H1 (cell line): ENCODE data around the gene CACNA1B. TPM values are rescaled to one million over a fixed set of nuclear protein-coding genes. Genes with fewer than 3 reads are reported as not detected.

Experiments used
- CTCF ChIA-PET: fragments of 300-600 bp; sonication (Branson Sonifier 250); formaldehyde crosslinking; loops from one replicate; lab custom pipeline; 2021; ENCODE audit not compliant: partially characterized antibody; lab: Charles Lee
- POLR2A ChIA-PET: fragments of 300-600 bp; sonication (Branson Sonifier 250); formaldehyde crosslinking; loops from one replicate; lab custom pipeline; 2021; ENCODE audit warnings: inconsistent platforms; ENCODE audit not compliant: partially characterized antibody; lab: Charles Lee
- DNase-seq, 2 experiments: peaks; one replicate each; pipeline versions ENCODE4 v3.0.0 to v3.0.0-alpha.2; 2010 to 2022; ENCODE audit warnings: low spot score in 2 of 2, low read depth in 1 of 2, mixed read lengths in 1 of 2
- FAIRE-seq: peaks from 2 replicates; lab custom pipeline; 2011; peaks lifted over from hg19 to GRCh38; lab: Jason Lieb, UNC
- H2AFZ ChIP-seq: 2 replicates; pipeline ENCODE4 v1.8.1; 2012; ENCODE audit warnings: low read length, inconsistent platforms
- H2AK5ac ChIP-seq: 2 replicates; pipeline ENCODE4 v1.6.1; 2013; ENCODE audit warnings: low read depth, low read length
- H2BK120ac ChIP-seq: replicated peaks from 2 replicates; pipeline ENCODE3; 2013; ENCODE audit warnings: low read depth, low read length, inconsistent platforms
- H2BK12ac ChIP-seq: 2 replicates; pipeline ENCODE4 v1.6.1; 2013; ENCODE audit warnings: low read depth, low read length
- H2BK15ac ChIP-seq: 2 replicates; pipeline ENCODE4 v1.6.1; 2013; ENCODE audit warnings: low read length
- H2BK20ac ChIP-seq: 2 replicates; pipeline ENCODE4 v1.6.1; 2013; ENCODE audit warnings: low read length
- H2BK5ac ChIP-seq: 2 replicates; pipeline ENCODE4 v1.6.1; 2013; ENCODE audit warnings: low read depth, low read length
- H3K14ac ChIP-seq: 2 replicates; pipeline ENCODE4 v1.6.1; 2013; ENCODE audit warnings: inconsistent platforms; ENCODE audit not compliant: insufficient read length
- H3K18ac ChIP-seq: 2 replicates; pipeline ENCODE4 v1.6.1; 2013; ENCODE audit warnings: low read length; ENCODE audit errors: extremely low read depth
- H3K23ac ChIP-seq: 2 replicates; pipeline ENCODE4 v1.6.1; 2013; ENCODE audit warnings: inconsistent platforms; ENCODE audit not compliant: insufficient read length
- H3K23me2 ChIP-seq: 2 replicates; pipeline ENCODE4 v1.6.1; 2013; ENCODE audit warnings: low read depth, low read length
- H3K27ac ChIP-seq: 2 replicates; pipeline ENCODE4 v1.6.1; 2011; ENCODE audit warnings: low read depth, low read length, inconsistent platforms
- H3K27me3 ChIP-seq, 4 experiments: replicated peaks in 1 of 4; 1 replicate in 1 of 4; 2 replicates in 3 of 4; pipeline versions ENCODE4 v1.6.1 to v1.8.1; 2011 to 2013; ENCODE audit warnings: low read length in 3 of 4, mild to moderate bottlenecking in 3 of 4, inconsistent platforms in 2 of 4, mixed read lengths in 2 of 4, moderate library complexity in 1 of 4; ENCODE audit not compliant: control insufficient read depth in 3 of 4, insufficient read depth in 3 of 4; ENCODE audit errors: extremely low read depth in 1 of 4
- H3K36me3 ChIP-seq, 4 experiments: 2 replicates each; pipeline versions ENCODE4 v1.6.1 to v1.8.1; 2011 to 2013; ENCODE audit warnings: mild to moderate bottlenecking in 4 of 4, low read length in 3 of 4, moderate library complexity in 2 of 4, control low read depth in 1 of 4, inconsistent platforms in 1 of 4; ENCODE audit not compliant: insufficient read depth in 4 of 4, control insufficient read depth in 2 of 4
- H3K4ac ChIP-seq: replicated peaks from 2 replicates; pipeline ENCODE3; 2013; ENCODE audit warnings: low read length, low read depth, mixed read lengths, inconsistent platforms; ENCODE audit not compliant: insufficient read length
- H3K4me1 ChIP-seq, 4 experiments: replicated peaks in 1 of 4; 1 replicate in 1 of 4; 2 replicates in 3 of 4; pipeline versions ENCODE4 v1.6.1 to v1.8.1; 2011 to 2013; ENCODE audit warnings: low read length in 3 of 4, inconsistent platforms in 2 of 4, mixed read lengths in 1 of 4; ENCODE audit not compliant: insufficient read depth in 4 of 4, control insufficient read depth in 3 of 4
- H3K4me2 ChIP-seq, 2 experiments: 2 replicates each; pipeline versions ENCODE4 v1.6.1 to v1.8.1; 2011 to 2013; ENCODE audit warnings: low read depth in 2 of 2, low read length in 2 of 2, control low read depth in 1 of 2, inconsistent platforms in 1 of 2, mild to moderate bottlenecking in 1 of 2; ENCODE audit not compliant: insufficient read depth in 1 of 2
- H3K4me3 ChIP-seq, 4 experiments: fragments of 200-600, 300-600 bp in 1 of 4; sonication (generic), shearing (Covaris generic), sonication (Bioruptor Twin) in 1 of 4; 2 replicates each; pipeline versions ENCODE4 v1.5.1 to v1.8.1; 2011 to 2016; ENCODE audit warnings: low read length in 4 of 4, low read depth in 3 of 4, control low read depth in 2 of 4, inconsistent platforms in 2 of 4, mild to moderate bottlenecking in 2 of 4, mixed read lengths in 1 of 4, moderate library complexity in 1 of 4; ENCODE audit not compliant: insufficient read depth in 2 of 4; ENCODE audit errors: extremely low read depth in 1 of 4
- H3K56ac ChIP-seq: replicated peaks from 2 replicates; pipeline ENCODE3; 2013; ENCODE audit warnings: low read depth, mild to moderate bottlenecking, mixed read lengths, low read length, inconsistent platforms; ENCODE audit not compliant: insufficient read length
- H3K79me1 ChIP-seq: 2 replicates; pipeline ENCODE4 v1.6.1; 2013; ENCODE audit warnings: low read depth, low read length, control low read depth
- H3K79me2 ChIP-seq, 2 experiments: 2 replicates each; pipeline versions ENCODE4 v1.6.1 to v1.8.1; 2012 to 2013; ENCODE audit warnings: low read length in 2 of 2, mild to moderate bottlenecking in 2 of 2, inconsistent platforms in 1 of 2; ENCODE audit not compliant: insufficient read depth in 2 of 2, control insufficient read depth in 1 of 2
- H3K9ac ChIP-seq, 4 experiments: replicated peaks in 1 of 4; 1 replicate in 1 of 4; 2 replicates in 3 of 4; pipeline versions ENCODE4 v1.6.1 to v1.8.1; 2011 to 2013; ENCODE audit warnings: low read depth in 3 of 4, low read length in 3 of 4, control low read depth in 2 of 4, mild to moderate bottlenecking in 2 of 4, moderate library complexity in 2 of 4, inconsistent platforms in 1 of 4; ENCODE audit errors: extremely low read depth in 1 of 4
- H3K9me3 ChIP-seq, 2 experiments: 2 replicates each; pipeline versions ENCODE4 v1.6.1 to v1.8.1; 2012 to 2013; ENCODE audit warnings: mild to moderate bottlenecking in 2 of 2, moderate library complexity in 2 of 2, control low read depth in 1 of 2, inconsistent platforms in 1 of 2, low read depth in 1 of 2, low read length in 1 of 2, mixed read lengths in 1 of 2; ENCODE audit not compliant: insufficient read depth in 2 of 2
- H4K20me1 ChIP-seq, 2 experiments: replicated peaks in 1 of 2; 2 replicates each; pipeline versions ENCODE3 to v1.8.1; 2011 to 2013; ENCODE audit warnings: inconsistent platforms in 2 of 2, low read length in 2 of 2, mild to moderate bottlenecking in 1 of 2; ENCODE audit not compliant: insufficient read depth in 2 of 2, control insufficient read depth in 1 of 2
- H4K5ac ChIP-seq: 2 replicates; pipeline ENCODE4 v1.6.1; 2013; ENCODE audit warnings: low read length, low read depth, mixed read lengths, inconsistent platforms; ENCODE audit not compliant: insufficient read length
- H4K8ac ChIP-seq: 2 replicates; pipeline ENCODE4 v1.8.0; 2013; ENCODE audit warnings: mild to moderate bottlenecking, moderate library complexity, low read length, inconsistent platforms; ENCODE audit not compliant: insufficient read depth; ENCODE audit errors: extremely low read depth
- H4K91ac ChIP-seq: replicated peaks from 2 replicates; pipeline ENCODE3; 2013; ENCODE audit warnings: low read length, mixed read lengths, inconsistent platforms; ENCODE audit not compliant: insufficient read length
- ASH2L ChIP-seq: fragments of 200-600, 300-600 bp; sonication (generic); IDR thresholded peaks from one replicate; pipeline ENCODE4 v1.7.1; 2017; ENCODE audit warnings: low read length
- CBX8 ChIP-seq: fragments of 300-800, 300-1000 bp; sonication (generic); IDR thresholded peaks from 2 replicates; pipeline ENCODE4 v1.7.1; 2016; ENCODE audit warnings: low read depth, low read length, borderline replicate concordance
- CHD1 ChIP-seq: IDR thresholded peaks from 2 replicates; pipeline ENCODE4 v1.6.1; 2012; ENCODE audit warnings: low read depth, low read length, improper control_type of control experiment
- CHD2 ChIP-seq: IDR thresholded peaks from 2 replicates; pipeline ENCODE4 v1.6.1; 2012; ENCODE audit warnings: low read length, improper control_type of control experiment
- CTBP2 ChIP-seq: IDR thresholded peaks from 2 replicates; pipeline ENCODE4 v1.7.0; 2011; ENCODE audit warnings: borderline replicate concordance, mild to moderate bottlenecking, moderate library complexity, mixed read lengths, low read length; ENCODE audit not compliant: insufficient read depth, insufficient read length
- GABPA ChIP-seq: IDR thresholded peaks from 2 replicates; pipeline ENCODE4 v1.6.1; 2011; ENCODE audit warnings: mild to moderate bottlenecking, low read length, moderate library complexity, borderline replicate concordance; ENCODE audit not compliant: insufficient read depth
- RXRA ChIP-seq: IDR thresholded peaks from 2 replicates; pipeline ENCODE4 v1.6.1; 2011; ENCODE audit warnings: low read depth, mild to moderate bottlenecking, low read length, moderate library complexity; ENCODE audit not compliant: insufficient read depth
- SIN3A ChIP-seq, 2 experiments: IDR thresholded peaks in 1 of 2; conservative IDR thresholded peaks in 1 of 2; 2 replicates each; pipeline ENCODE4 v1.6.1; 2011 to 2012; ENCODE audit warnings: low read length in 2 of 2, improper control_type of control experiment in 1 of 2, low read depth in 1 of 2, mild to moderate bottlenecking in 1 of 2
- SIX5 ChIP-seq: IDR thresholded peaks from 2 replicates; pipeline ENCODE4 v1.6.1; 2011; ENCODE audit warnings: mild to moderate bottlenecking, low read depth, low read length
- SP4 ChIP-seq: IDR thresholded peaks from 2 replicates; pipeline ENCODE4 v1.6.1; 2012; ENCODE audit warnings: low read length, inconsistent platforms
- SRF ChIP-seq: IDR thresholded peaks from 2 replicates; pipeline ENCODE4 v1.6.1; 2011; ENCODE audit warnings: mild to moderate bottlenecking, low read depth, low read length, moderate library complexity
- SUZ12 ChIP-seq: fragments of 200-600 bp; sonication (generic); IDR thresholded peaks from 2 replicates; pipeline ENCODE4 v1.6.1; 2012; ENCODE audit warnings: mild to moderate bottlenecking, inconsistent platforms, low read length, moderate library complexity, mixed read lengths
- ZNF274 ChIP-seq: IDR thresholded peaks from 2 replicates; pipeline ENCODE4 v1.7.0; 2012; ENCODE audit warnings: low read length, borderline replicate concordance; ENCODE audit errors: extremely low read depth
- WGBS, 2 experiments: shearing (Covaris generic) in 1 of 2; methylation state at CpG; one replicate each; pipeline versions ENCODE4 v1.1.6 to v1.1.7; 2013 to 2015; ENCODE audit warnings: low lambda C conversion rate in 2 of 2, mixed read lengths in 2 of 2, inconsistent platforms in 1 of 2, low coverage in 1 of 2, missing lambda C conversion rate in 1 of 2; ENCODE audit not compliant: insufficient replicate concordance in 2 of 2, insufficient coverage in 1 of 2, insufficient read length in 1 of 2; ENCODE audit errors: extremely low coverage in 1 of 2, missing lambda C conversion rate in 1 of 2; 5-methylcytosine and 5-hydroxymethylcytosine counted together
- polyA plus RNA-seq, 7 experiments: library from polyadenylated mRNA; depleted of rRNA in 3 of 7; stranded (reverse) in 5 of 7; unstranded in 2 of 7; fragments of >200 nt in 5 of 7; fragments of 200-250 nt in 2 of 7; gene quantifications; 1 replicate in 5 of 7; 2 replicates in 1 of 7; 4 replicates in 1 of 7; pipeline versions ENCODE4 v1.2.1 to v1.2.3, GENCODE V29; 2011 to 2013; ENCODE audit warnings: missing spikeins in 2 of 7, mixed read lengths in 2 of 7
- total RNA-seq: library from RNA; stranded (reverse); fragmentation: NEBNext Ultra II Directional; extraction: Animal tissue kit (Norgen Biotek cat#: 25700); gene quantifications from 2 replicates; pipeline ENCODE4 v1.2.1, GENCODE V29; 2021
- TF ChIP-seq, protein P1 (sequence below): IDR thresholded peaks from 2 replicates; pipeline ENCODE4 v1.6.1; 2011; ENCODE audit warnings: low read length, improper control_type of control experiment

CACNA1B gene
- total and polyA plus RNA-seq, 2 of the 8 experiments (the other 6 are each of a cell fraction or from before 2014, with no cell fraction given) = 1.5 to 5.7 TPM

DNA sequence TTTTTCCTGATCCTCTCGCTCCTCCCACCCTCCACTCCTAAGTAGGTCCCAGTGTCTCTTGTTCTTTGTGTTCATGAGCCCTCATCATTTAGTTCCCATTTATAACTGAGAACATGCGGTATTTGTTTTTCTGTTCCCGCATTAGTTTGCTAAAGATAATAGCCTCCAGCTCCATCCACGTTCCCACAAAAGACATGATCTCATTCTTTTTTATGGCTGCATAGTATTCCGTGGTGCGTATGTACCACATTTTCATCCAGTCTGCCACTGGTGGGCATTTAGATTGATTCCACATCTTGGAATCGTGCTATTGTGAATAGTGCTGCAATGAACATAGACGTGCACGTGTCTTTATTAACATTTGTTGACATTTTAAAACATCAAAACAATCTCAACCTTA is 34.2 kb upstream of the CACNA1B start:
- Histone ChIP-seq H3K4ac (no peak overlapping the region), H3K14ac (no peak overlapping the region), H3K4me2 (no peak overlapping the region), H3K23me2 (no peaks in the 10 kb centered on the region), H3K36me3 (no peaks in the 10 kb centered on the region), H3K27me3 (no peaks in the 10 kb centered on the region), H4K5ac (no peak overlapping the region), H3K27ac (no peak overlapping the region), H3K18ac (no peak overlapping the region), H2AK5ac (no peak overlapping the region), H3K23ac (no peak overlapping the region), H2AFZ (no peak overlapping the region), H4K91ac (no peak overlapping the region), H2BK20ac (no peak overlapping the region), H3K79me2 (no peaks in the 10 kb centered on the region), H2BK120ac (no peak overlapping the region), H3K4me1 (no peaks in the 10 kb centered on the region), H3K9ac (no peak overlapping the region), H2BK15ac (no peak overlapping the region), H2BK12ac (no peak overlapping the region), H3K79me1 (no peaks in the 10 kb centered on the region), H4K8ac (no peak overlapping the region), H4K20me1 (no peaks in the 10 kb centered on the region), H3K56ac (no peak overlapping the region), H3K4me3 (no peak overlapping the region), H2BK5ac (no peak overlapping the region), H3K9me3 (peaks cover 0 to 4% of the 10 kb centered on the region in 2 experiments; a peak in 1 of 4 replicates)
- WGBS, 2 experiments = 72% methylated on average over 9 of the region's 9 CpGs; no CpG with 5 or more reads in 1 of the 2 experiments
- FAIRE-seq (no peak), DNase-seq (no peak)
- ChIA-PET POLR2A (no interaction called here), CTCF (interaction anchor here (0.9 kb wide), 1 partner anchor 20 kb away, joined by 3 read pairs; no protein-coding TSS in a partner anchor)
- no peak for TF ChIP-seq SIX5
- TF ChIP-seq SIN3A (conservative IDR thresholded peaks at IDR 0.05 in 1 of 2, IDR thresholded peaks at IDR 0.05 in 1 of 2; ENCODE audit: low read depth in 1 of 2, low read length in 2 of 2) = no peak
- TF ChIP-seq, protein P1, sequence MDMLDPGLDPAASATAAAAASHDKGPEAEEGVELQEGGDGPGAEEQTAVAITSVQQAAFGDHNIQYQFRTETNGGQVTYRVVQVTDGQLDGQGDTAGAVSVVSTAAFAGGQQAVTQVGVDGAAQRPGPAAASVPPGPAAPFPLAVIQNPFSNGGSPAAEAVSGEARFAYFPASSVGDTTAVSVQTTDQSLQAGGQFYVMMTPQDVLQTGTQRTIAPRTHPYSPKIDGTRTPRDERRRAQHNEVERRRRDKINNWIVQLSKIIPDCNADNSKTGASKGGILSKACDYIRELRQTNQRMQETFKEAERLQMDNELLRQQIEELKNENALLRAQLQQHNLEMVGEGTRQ = no peak
- no peak for TF ChIP-seq CHD1
- no peak for TF ChIP-seq CHD2
- TF ChIP-seq SUZ12 = no peak
- TF ChIP-seq CTBP2 = no peak
- TF ChIP-seq ASH2L = no peak
- no peak for TF ChIP-seq ZNF274
- no peak for TF ChIP-seq SRF
- TF ChIP-seq RXRA = no peak
- no peak for TF ChIP-seq GABPA
- TF ChIP-seq CBX8 = no peak
- no peak for TF ChIP-seq SP4
